AG08396 (cell line): ENCODE results near the gene PTPN14.

Experiments used
- DNase-seq: peaks from one replicate; pipeline ENCODE4 v3.0.0; 2012; ENCODE audit warnings: low spot score, mixed read lengths

The PTPN14 gene

DNA sequence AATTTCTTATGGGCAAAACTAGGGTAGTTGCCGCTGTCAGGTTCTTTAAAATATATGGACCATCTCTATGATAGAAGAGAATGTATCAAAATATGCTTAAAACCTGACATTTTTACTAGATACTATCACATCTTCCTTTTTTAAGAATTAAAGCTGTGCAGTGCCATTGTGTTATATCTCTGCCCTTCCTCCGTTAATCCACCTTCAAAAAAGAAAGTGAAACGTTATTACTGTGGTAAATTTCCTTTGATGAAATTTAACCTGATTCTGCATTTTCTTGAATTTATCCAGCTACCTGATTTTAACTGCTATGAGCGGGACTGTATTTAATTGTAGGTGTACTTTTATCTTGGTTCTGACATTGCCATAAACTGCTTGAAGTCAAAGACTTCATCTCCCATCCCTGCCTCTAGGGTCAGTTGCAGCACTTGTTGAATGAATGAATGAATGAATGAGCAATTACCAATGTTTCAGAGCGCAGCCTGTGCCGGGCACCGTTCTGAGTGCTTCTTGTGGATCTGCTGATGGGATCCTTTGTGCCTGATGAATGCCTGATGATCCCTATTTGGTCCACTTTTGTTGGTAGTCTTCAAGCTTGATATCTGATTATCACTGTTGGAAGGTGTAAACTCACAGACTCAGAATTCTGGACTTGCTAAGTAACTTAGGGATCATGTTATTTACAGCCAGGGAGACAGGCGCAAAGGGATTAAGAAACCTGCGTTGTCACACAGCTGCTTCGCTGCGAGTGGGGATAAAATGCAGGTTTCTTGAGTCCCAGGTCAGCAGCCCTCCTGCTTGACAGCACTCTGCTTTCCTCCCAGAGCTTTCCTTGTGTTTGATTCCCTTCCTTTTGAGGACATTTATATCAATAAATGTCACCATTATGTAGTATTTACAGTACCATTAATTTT is 240.4 kb downstream of the PTPN14 start:
- DNase-seq, result no peak

DNA sequence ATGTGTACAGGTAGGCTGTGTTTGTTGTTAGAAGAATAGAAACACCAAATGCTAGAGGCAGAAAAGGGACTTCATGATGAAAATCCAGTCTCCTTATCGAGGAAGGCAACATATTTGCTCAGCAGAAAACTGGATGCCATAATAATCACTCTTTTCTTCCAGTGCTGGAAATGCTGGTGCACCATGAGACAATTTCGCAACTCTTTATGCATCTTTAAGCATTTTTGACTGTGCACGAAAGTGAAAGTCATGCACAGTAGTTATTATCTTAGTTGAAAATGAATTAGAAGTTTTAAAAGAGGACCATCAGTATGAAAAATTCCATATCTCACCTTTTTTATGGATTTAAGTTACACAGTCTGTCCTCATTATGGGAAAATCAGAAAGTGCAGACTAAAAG is 241.4 kb downstream of the PTPN14 start:
- no peak for DNase-seq

DNA sequence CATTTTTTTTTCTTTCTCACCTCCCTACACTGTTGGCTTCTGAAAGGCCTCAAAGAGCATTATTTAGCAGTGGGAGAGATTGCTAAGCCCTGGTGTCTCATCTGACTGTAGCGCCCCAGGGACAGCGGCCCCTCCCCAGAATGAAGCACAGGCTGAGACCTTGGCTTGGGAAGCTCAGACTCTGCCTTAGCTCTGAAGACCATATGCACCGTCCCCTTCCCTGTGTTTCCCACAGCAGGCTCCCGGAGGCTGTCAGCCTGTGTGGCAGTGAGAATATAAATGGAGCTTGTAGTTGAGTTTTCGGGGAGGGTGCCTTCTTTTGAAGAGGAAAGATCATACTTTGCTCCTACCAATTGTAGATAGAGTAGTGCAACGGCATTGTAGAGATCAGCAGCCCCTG is 245.1 kb downstream of the PTPN14 start:
- DNase-seq, result no peak

DNA sequence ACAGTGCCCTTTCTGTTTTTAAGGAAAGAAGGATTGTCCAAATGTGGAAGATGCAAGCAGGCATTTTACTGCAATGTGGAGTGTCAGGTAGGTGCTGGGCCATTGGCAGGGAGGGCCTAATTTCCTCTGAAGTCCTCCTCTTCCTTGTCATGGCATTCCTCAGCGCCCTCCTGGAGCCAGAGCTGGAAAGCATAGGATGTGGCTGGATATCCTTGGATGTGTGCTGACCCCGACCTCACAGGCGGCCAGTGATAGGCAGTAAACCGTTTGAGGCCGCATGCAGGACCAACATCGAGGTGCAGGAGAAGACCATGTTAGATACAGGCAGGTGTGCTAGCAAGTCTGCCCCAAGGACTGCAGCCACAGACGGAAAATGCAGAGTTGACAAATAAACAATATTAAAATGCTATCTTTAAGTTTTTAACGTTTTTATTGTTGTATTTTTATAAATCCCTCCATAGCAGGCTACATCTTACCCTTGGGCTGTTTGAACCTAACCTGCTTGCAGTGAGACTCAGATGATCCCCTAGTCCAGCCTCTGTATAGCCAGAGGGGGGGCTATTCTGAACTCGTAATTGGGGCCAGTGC is 246.1 kb downstream of the PTPN14 start:
- DNase-seq, result no peak

DNA sequence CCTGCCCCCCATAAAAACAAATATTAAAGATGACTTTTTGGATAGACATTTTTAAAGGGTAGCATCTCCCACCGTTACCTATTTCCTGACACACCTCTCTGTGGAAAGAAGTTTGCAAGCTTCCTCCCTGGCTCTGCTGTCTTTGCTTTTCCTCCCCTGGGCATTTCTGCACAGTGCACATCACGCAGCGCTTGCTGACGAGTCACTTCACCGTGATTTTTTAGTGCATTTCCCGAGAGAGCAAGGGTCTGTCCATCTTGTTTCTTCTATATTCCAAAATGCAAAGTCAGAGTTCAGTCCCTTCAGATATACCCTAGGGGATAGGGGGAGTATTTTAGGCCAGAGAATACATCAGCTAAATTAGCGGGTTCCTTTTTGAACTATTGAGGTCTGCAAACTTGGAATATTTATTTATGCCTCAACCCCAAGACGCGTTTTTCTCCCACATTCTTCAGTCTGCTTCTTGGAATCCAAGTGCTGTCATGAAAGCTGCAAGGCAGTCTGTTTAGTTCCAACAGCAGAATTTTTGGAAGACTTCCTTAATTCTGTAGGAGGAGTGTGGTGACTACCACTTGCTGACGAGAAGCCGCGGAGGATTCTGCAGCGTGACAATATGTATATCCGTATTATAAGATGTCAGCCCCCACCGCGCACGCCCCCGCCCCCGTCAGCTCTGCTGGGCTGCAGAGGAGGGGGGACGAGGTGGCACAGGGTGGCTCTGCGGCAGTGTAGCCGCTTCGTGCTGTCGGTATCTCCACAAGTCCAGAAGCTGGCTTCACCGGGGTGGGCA is 248.1 kb downstream of the PTPN14 start:
- peak; percentile 22 for DNase-seq

DNA sequence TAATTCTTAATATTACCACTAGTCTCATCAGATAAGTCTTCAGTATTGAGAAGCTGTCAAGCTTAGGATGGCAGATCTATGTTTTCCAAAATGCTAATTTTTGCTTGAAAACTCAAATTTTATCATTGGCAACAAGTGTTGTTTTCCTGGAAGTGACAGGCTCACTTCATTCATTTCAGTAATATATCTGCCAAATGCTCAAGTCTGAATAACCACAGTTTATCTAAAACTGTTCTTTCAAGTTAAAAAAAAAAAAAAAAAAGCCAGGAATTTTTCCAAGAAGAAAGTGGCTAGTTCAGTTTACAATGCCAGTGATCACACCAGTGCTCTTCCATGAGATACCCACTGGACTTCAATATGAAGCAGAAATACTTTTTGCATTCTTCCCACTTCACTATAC is 249.9 kb downstream of the PTPN14 start:
- DNase-seq, result no peak

DNA sequence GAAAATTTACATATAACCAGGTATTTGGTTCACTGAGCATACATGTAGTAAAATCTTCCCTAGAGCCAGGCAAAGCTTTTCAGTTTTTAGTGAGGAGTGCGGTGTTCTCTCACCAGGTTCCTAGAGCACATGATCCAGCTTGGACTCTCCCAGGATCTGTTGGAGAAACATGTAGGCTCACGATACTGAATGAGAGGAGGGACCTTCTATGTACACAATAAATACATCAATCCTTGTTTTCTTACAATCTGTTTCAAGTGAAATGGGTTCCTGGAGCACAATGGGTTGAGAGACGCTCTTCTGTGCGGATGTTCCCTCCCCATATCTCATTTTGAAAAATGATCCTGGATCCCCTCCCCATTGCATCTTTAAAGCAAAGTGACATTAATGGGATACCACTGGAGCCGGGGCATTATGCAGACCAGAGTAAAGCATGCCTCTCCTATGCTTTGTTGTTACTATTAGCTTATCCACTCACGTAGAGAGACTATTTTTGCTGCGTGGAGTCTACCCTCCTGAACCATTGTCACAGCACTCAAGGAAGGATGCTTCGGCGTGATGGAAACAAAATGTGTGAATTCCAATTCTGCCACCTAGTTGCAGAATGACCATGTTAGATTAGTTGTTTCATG is 251.1 kb downstream of the PTPN14 start:
- no peak for DNase-seq
